Smooth muscle cell (in vitro differentiated cells): ENCODE measurements around the gene DDIAS. TPM values are rescaled to one million over a fixed set of nuclear protein-coding genes. Genes with fewer than 3 reads are reported as not detected.

Experiments
- DNase-seq: peaks from one replicate; lab custom pipeline; 2025; ENCODE audit not compliant: unreplicated experiment; lab: John Stamatoyannopoulos, UW
- H2AFZ ChIP-seq: fragments of 200-600 bp; sonication (generic); 2 replicates; pipeline ENCODE4 v1.6.0; 2016; ENCODE audit warnings: antibody characterized with exemption, low read depth, mild to moderate bottlenecking
- H3F3A ChIP-seq: fragments of 200-600 bp; sonication (generic); 2 replicates; pipeline ENCODE4 v1.6.0; 2017; ENCODE audit warnings: antibody characterized with exemption, low read depth
- H3K27ac ChIP-seq: fragments of 200-600 bp; sonication (generic); 2 replicates; pipeline ENCODE4 v1.5.1; 2016; ENCODE audit warnings: low read depth, mild to moderate bottlenecking
- H3K27me3 ChIP-seq: fragments of 200-600 bp; sonication (generic); 2 replicates; pipeline ENCODE4 v1.6.1; 2016; ENCODE audit warnings: low read depth, mild to moderate bottlenecking
- H3K36me3 ChIP-seq: fragments of 200-600 bp; sonication (generic); 2 replicates; pipeline ENCODE4 v1.5.1; 2016; ENCODE audit warnings: low read depth
- H3K4me1 ChIP-seq: fragments of 200-600 bp; sonication (generic); 2 replicates; pipeline ENCODE4 v1.5.1; 2016; ENCODE audit warnings: low read depth
- H3K4me2 ChIP-seq: fragments of 200-600 bp; sonication (generic); 2 replicates; pipeline ENCODE4 v1.6.0; 2016; ENCODE audit warnings: mild to moderate bottlenecking
- H3K4me3 ChIP-seq: fragments of 200-600 bp; sonication (generic); 2 replicates; pipeline ENCODE4 v1.5.1; 2016; ENCODE audit warnings: mild to moderate bottlenecking
- H3K79me2 ChIP-seq: fragments of 200-600 bp; sonication (generic); 2 replicates; pipeline ENCODE4 v1.6.0; 2016; ENCODE audit warnings: low read depth, mild to moderate bottlenecking
- H3K9ac ChIP-seq: fragments of 200-600 bp; sonication (generic); 2 replicates; pipeline ENCODE4 v1.6.0; 2016; ENCODE audit warnings: low read depth
- H3K9me3 ChIP-seq: fragments of 200-600 bp; sonication (generic); replicated peaks from 2 replicates; pipeline ENCODE4 v1.5.1; 2016; ENCODE audit warnings: low read depth
- H4K20me1 ChIP-seq: fragments of 200-600 bp; sonication (generic); 2 replicates; pipeline ENCODE4 v1.6.0; 2016; ENCODE audit warnings: low read depth
- WGBS: methylation state at CpG from one replicate; pipeline ENCODE4 v1.1.7; 2016; ENCODE audit warnings: low lambda C conversion rate; 5-methylcytosine and 5-hydroxymethylcytosine counted together
- polyA plus RNA-seq: library from polyadenylated mRNA; unstranded; fragments of >200 nt; fragmentation: Nextera tagmentation; extraction: Ambion mirVana; gene quantifications from 2 replicates; pipeline ENCODE4 v1.2.1, GENCODE V29; 2016
- total RNA-seq: library from RNA; depleted of rRNA; stranded (reverse); fragments of >200 nt; gene quantifications from 2 replicates; pipeline ENCODE4 v1.2.3, GENCODE V29; 2014
- TF ChIP-seq, protein P1 (sequence below): fragments of 200-600 bp; sonication (generic); IDR thresholded peaks from 2 replicates; pipeline ENCODE4 v1.5.1; 2017; ENCODE audit warnings: borderline replicate concordance, mild to moderate bottlenecking, antibody characterized with exemption; ENCODE audit not compliant: insufficient read depth, poor library complexity, severe bottlenecking

DDIAS gene
- total and polyA plus RNA-seq, 2 experiments from 2014 or later = 3.1 to 5.9 TPM

DNA sequence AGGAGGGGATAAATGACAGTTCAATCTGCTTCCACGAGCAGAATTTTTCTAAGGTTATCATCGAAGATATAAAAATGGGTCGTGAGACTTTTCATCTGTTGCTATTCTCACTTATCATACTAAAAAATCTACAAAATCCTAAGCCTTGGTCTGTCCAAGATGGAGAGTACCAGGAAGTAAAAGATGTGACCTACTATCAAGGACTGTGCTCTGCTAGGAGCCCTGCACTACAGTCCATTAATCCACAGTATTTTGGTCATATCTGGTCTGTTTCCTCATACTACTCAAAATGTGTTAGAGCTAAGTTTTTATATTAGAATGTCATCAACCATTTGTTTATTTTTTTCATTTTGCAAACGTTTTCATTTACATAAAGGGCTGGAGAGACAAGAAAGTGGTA is 79.4 kb downstream of the DDIAS start:
- no peaks in the 10 kb centered on the region for H3F3A ChIP-seq
- 88% methylated on average over 4 of the region's 4 CpGs for WGBS
- TF ChIP-seq, protein P1, sequence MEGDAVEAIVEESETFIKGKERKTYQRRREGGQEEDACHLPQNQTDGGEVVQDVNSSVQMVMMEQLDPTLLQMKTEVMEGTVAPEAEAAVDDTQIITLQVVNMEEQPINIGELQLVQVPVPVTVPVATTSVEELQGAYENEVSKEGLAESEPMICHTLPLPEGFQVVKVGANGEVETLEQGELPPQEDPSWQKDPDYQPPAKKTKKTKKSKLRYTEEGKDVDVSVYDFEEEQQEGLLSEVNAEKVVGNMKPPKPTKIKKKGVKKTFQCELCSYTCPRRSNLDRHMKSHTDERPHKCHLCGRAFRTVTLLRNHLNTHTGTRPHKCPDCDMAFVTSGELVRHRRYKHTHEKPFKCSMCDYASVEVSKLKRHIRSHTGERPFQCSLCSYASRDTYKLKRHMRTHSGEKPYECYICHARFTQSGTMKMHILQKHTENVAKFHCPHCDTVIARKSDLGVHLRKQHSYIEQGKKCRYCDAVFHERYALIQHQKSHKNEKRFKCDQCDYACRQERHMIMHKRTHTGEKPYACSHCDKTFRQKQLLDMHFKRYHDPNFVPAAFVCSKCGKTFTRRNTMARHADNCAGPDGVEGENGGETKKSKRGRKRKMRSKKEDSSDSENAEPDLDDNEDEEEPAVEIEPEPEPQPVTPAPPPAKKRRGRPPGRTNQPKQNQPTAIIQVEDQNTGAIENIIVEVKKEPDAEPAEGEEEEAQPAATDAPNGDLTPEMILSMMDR = no peak
- H3K27me3 ChIP-seq = no peaks in the 10 kb centered on the region
- H3K4me1 ChIP-seq = no peaks in the 10 kb centered on the region
- H3K9me3 ChIP-seq = no peaks in the 10 kb centered on the region
- H3K4me3 ChIP-seq = no peak overlapping the region
- no peaks in the 10 kb centered on the region for H4K20me1 ChIP-seq
- peak overlapping the region; percentile 52 for H3K27ac ChIP-seq
- no peak overlapping the region for H3K4me2 ChIP-seq
- no peak for DNase-seq
- no peak overlapping the region for H3K9ac ChIP-seq
- H2AFZ ChIP-seq = no peak overlapping the region
- H3K36me3 ChIP-seq = peaks cover 4% of the 10 kb centered on the region
- no peaks in the 10 kb centered on the region for H3K79me2 ChIP-seq

DNA sequence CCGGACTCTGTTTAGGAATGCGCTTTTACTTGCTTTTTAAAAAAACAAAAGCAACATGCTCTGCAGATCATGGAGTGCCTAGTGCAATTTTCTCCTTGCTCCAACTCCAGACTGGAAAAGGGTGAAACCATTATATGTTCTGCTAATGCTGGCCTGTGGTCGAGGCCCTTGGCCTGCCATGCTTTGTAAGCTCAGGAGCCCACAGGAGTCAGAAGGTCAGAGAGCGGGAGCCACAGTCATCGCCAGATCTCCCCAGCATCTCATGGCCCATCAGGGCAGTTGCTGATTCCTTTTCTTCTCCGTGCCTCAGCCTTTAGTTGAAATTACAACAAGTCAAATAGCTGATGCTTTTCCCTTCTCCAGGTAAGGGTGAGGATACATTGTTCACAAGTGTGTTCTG is 80.3 kb downstream of the DDIAS start:
- WGBS = 95% methylated on average over 6 of the region's 6 CpGs
- no peaks in the 10 kb centered on the region for H3F3A ChIP-seq
- no peak overlapping the region for H3K9ac ChIP-seq
- no peak overlapping the region for H3K27ac ChIP-seq
- no peak overlapping the region for H2AFZ ChIP-seq
- no peak overlapping the region for H3K4me2 ChIP-seq
- no peaks in the 10 kb centered on the region for H4K20me1 ChIP-seq
- H3K79me2 ChIP-seq = no peaks in the 10 kb centered on the region
- no peaks in the 10 kb centered on the region for H3K4me1 ChIP-seq
- DNase-seq = no peak
- no peaks in the 10 kb centered on the region for H3K9me3 ChIP-seq
- TF ChIP-seq, protein P1 = no peak
- H3K4me3 ChIP-seq = no peak overlapping the region
- peaks cover 4% of the 10 kb centered on the region for H3K36me3 ChIP-seq
- no peaks in the 10 kb centered on the region for H3K27me3 ChIP-seq

Other genes starting within 250 kb of the DDIAS start
- gene FAM181B, start 167.9 kb upstream of the DDIAS start, total RNA-seq = not detected in 2 replicates
- gene FAM181B, start 167.9 kb upstream of the DDIAS start, polyA plus RNA-seq = not detected in 2 replicates
- gene PRCP, start 1.3 kb upstream of the DDIAS start, total RNA-seq = 78.8 and 92.9 TPM in 2 replicates
- gene PRCP, start 1.3 kb upstream of the DDIAS start, polyA plus RNA-seq = 73.9 and 84.0 TPM in 2 replicates
- gene RAB30, start 170.2 kb downstream of the DDIAS start, total RNA-seq = 19.6 and 23.6 TPM in 2 replicates
- gene RAB30, start 170.2 kb downstream of the DDIAS start, polyA plus RNA-seq = 10.7 and 11.2 TPM in 2 replicates